Measurements from ENCODE around the gene MANF. TPM values are rescaled to one million over a fixed set of nuclear protein-coding genes. Genes with fewer than 3 reads are reported as not detected.

Gene MANF
- total RNA-seq, 3 donors from 2014 or later (not counting 1 experiment from before 2014, with no cell fraction given), result 51.7 to 58.6 (median 58.3) TPM

- Histone ChIP-seq H3K4me1 (ENCODE audit: control insufficient read depth, insufficient read depth, low read length) (peaks cover 37% of the 10 kb centered on the region), H3K27me3 (ENCODE audit: control insufficient read depth, insufficient read depth, low read length) (no peaks in the 10 kb centered on the region), H3K36me3 (ENCODE audit: control insufficient read depth, insufficient read depth, low read length) (peaks cover 7% of the 10 kb centered on the region), H3K9me3 (ENCODE audit: control insufficient read depth, insufficient read depth, low read length) (no peaks in the 10 kb centered on the region), H3K4me3 (ENCODE audit: low read length) (no peak overlapping the region), H3K27ac (ENCODE audit: low read length) (no peak overlapping the region)
- H3K4me3 Mint-ChIP-seq, result peak overlapping the region; percentile 97
- H3K9me3 Mint-ChIP-seq, result no peaks in the 10 kb centered on the region
- no peaks in the 10 kb centered on the region for H3K27me3 Mint-ChIP-seq (ENCODE audit: low read depth in 2 of 2)
- ATAC-seq, result no peak
- WGBS (ENCODE audit: insufficient coverage), result 99% methylated on average over 3 of the region's 3 CpGs
- H3K27ac Mint-ChIP-seq, result peak overlapping the region; percentile 14 to 98
- DNase-seq, result no peak
- no peaks in the 10 kb centered on the region for H3K36me3 Mint-ChIP-seq
- intact Hi-C loops (cut with micrococcal nuclease), result loop anchor here (10.0 kb wide), 1 partner anchor 1028 kb away; the partner anchor contains the start of genes CYB561D2, NPRL2 and TMEM115
- no peak for TF ChIP-seq CTCF (IDR thresholded peaks at IDR 0.05)
- peaks cover 36 to 37% of the 10 kb centered on the region in 2 donors for H3K4me1 Mint-ChIP-seq
These were observed 2.0 kb upstream of the MANF start for GRCh38 chr3:51382947-51383578.

DNA sequence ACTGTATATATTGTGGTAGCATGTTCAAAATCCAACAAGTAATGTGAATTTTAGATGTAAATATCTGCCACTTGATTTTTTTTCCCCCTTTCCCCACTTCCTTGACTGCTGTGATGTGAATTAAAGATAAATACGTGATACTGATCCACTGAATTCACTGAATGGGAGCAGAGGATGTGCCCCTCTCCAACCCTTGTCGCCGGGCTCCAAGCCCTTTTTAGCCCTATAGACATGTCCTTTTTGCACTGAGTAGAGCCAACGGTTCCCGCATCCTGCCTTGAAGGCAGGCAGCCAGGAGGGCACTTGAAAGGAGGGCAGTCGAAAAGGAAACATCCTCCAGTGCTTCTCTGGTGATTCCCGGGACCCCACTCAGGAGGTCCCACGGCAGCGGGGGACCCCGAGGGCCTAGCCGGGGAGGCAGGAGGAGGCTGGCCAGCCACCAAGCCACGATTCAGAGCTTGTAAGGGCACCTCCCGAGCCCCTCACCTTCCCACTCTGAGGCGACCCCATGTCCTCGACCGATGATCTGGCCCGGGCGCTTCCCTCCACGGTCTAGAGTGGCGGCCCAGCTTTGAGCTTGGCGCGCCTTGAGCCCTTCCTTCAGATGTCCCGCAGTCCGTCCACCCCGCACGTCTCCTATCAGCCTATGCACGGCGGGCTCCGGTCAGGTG lies 901 bp upstream of the MANF start:
- Histone ChIP-seq H3K9me3 (ENCODE audit: control insufficient read depth, insufficient read depth, low read length) (no peaks in the 10 kb centered on the region), H3K27me3 (ENCODE audit: control insufficient read depth, insufficient read depth, low read length) (no peaks in the 10 kb centered on the region), H3K27ac (ENCODE audit: low read length) (peak overlapping the region; percentile 85), H3K4me3 (ENCODE audit: low read length) (peak overlapping the region; percentile 81), H3K4me1 (ENCODE audit: control insufficient read depth, insufficient read depth, low read length) (peaks cover 37% of the 10 kb centered on the region), H3K36me3 (ENCODE audit: control insufficient read depth, insufficient read depth, low read length) (peaks cover 17% of the 10 kb centered on the region)
- ATAC-seq, result peak; percentile 6 to 31 (median 19)
- Mint-ChIP-seq H3K4me1 (peaks cover 39 to 41% of the 10 kb centered on the region in 2 donors), H3K27me3 (ENCODE audit: low read depth in 2 of 2) (no peaks in the 10 kb centered on the region), H3K27ac (peak overlapping the region; percentile 96 to 98), H3K4me3 (peak overlapping the region; percentile 97), H3K9me3 (no peaks in the 10 kb centered on the region), H3K36me3 (no peaks in the 10 kb centered on the region)
- TF ChIP-seq CTCF (IDR thresholded peaks at IDR 0.05), result no peak
- intact Hi-C loops (cut with micrococcal nuclease), result loop anchor here (2.0 to 10.0 kb wide), 2 partner anchors 811 to 1029 kb away; partner anchors contain the start of genes CYB561D2, NPRL2 and TMEM115
- WGBS (ENCODE audit: insufficient coverage), result under 1% methylated on average over 29 of the region's 29 CpGs
- DNase-seq, result peak in 1 of 2 donors; percentile 51

DNA sequence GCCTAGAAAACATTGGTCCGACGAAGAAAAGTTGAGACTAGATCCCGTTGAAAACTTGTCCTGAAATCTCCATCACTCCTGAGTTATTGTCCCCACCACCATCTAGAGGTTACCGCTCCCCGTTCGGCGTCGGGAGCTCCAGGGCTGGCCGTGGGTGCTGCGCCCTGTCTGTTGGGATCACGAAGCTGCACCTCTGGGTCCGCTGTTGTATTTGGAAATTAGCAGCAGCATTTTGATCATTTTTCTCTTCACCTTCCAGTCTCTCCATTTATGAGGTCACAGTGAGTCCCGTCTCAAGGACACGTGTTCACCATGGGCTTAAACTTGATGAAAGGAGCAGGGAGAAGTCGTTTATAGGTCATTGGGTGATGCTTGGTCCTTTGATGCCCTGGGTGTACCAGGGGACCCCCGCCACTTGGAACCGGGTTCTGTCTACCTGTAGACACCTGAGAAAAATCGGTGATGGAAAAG lies 565 bp downstream of the MANF start:
- intact Hi-C loops (cut with micrococcal nuclease), result loop anchor here (2.0 to 10.0 kb wide), 3 partner anchors 417 to 1031 kb away; partner anchors contain the start of genes CYB561D2, NPRL2 and TMEM115
- Mint-ChIP-seq H3K36me3 (no peaks in the 10 kb centered on the region), H3K27ac (peak overlapping the region; percentile 96 to 98), H3K27me3 (ENCODE audit: low read depth in 2 of 2) (no peaks in the 10 kb centered on the region), H3K9me3 (no peaks in the 10 kb centered on the region), H3K4me3 (peak overlapping the region; percentile 97), H3K4me1 (peaks cover 46 to 48% of the 10 kb centered on the region in 2 donors)
- H3K4me1 ChIP-seq (ENCODE audit: control insufficient read depth, insufficient read depth, low read length), result peaks cover 41% of the 10 kb centered on the region
- TF ChIP-seq CTCF (IDR thresholded peaks at IDR 0.05), result no peak
- peak overlapping the region; percentile 64 for H3K27ac ChIP-seq (ENCODE audit: low read length)
- H3K9me3 ChIP-seq (ENCODE audit: control insufficient read depth, insufficient read depth, low read length), result no peaks in the 10 kb centered on the region
- DNase-seq (no peak), ATAC-seq (no peak)
- peaks cover 20% of the 10 kb centered on the region for H3K36me3 ChIP-seq (ENCODE audit: control insufficient read depth, insufficient read depth, low read length)
- peak overlapping the region; percentile 52 for H3K4me3 ChIP-seq (ENCODE audit: low read length)
- H3K27me3 ChIP-seq (ENCODE audit: control insufficient read depth, insufficient read depth, low read length), result no peaks in the 10 kb centered on the region
- WGBS (ENCODE audit: insufficient coverage), result 4% methylated on average over 18 of the region's 18 CpGs

Measured in natural killer cell (primary cell).